Kidney epithelial cell (primary cell): ENCODE measurements around the gene HSPBAP1. TPM values are rescaled to one million over a fixed set of nuclear protein-coding genes. Genes with fewer than 3 reads are reported as not detected.
"Not testable (repeated sequence)": the region's sequence is repeated elsewhere in the genome, so short reads cannot be mapped to it uniquely, and the experiment has no call there.

Source experiments
- DNase-seq: peaks from one replicate; pipeline ENCODE4 v3.0.0-alpha.2; 2010; ENCODE audit warnings: low read depth
- H3K27me3 ChIP-seq: 2 replicates; pipeline ENCODE4 v1.6.0; 2011; ENCODE audit warnings: low read length; ENCODE audit not compliant: control insufficient read depth, insufficient read depth
- H3K36me3 ChIP-seq: 2 replicates; pipeline ENCODE4 v1.5.1; 2011; ENCODE audit warnings: low read length; ENCODE audit not compliant: control insufficient read depth, insufficient read depth
- H3K4me3 ChIP-seq: 2 replicates; pipeline ENCODE4 v1.5.1; 2011; ENCODE audit warnings: low read depth, mild to moderate bottlenecking, control low read depth, low read length
- total RNA-seq: library from RNA; depleted of rRNA; stranded (reverse); fragments of >200 nt; gene quantifications from 2 replicates; pipeline ENCODE4 v1.2.3, GENCODE V29; 2015
- TF ChIP-seq, protein P1 (sequence below): IDR thresholded peaks from 2 replicates; pipeline ENCODE4 v1.5.1; 2011; ENCODE audit warnings: mild to moderate bottlenecking, moderate library complexity, low read length, control low read depth, inconsistent platforms; ENCODE audit not compliant: insufficient read depth, poor library complexity, severe bottlenecking

HSPBAP1 gene
- total RNA-seq, 1 donor from 2014 or later: 10.7 TPM

DNA sequence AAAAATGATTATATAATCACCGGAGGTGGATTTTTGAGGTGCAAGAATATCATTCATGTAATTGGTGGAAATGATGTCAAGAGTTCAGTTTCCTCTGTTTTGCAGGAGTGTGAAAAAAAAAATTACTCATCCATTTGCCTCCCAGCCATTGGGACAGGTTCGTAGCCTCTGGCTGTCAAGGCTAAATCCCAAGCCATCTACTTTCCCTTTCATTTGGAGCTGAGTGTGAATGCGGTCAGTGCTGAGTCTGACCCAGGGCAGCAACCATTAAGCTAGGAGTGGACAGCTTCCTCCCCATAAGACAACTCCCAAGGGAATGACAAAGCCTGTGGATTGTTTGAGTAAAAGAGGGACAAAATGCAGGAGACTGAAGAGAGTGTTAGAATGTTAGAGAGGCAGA, 79.4 kb downstream of the HSPBAP1 start:
- Histone ChIP-seq H3K27me3 (no peaks in the 10 kb centered on the region), H3K36me3 (no peaks in the 10 kb centered on the region), H3K4me3 (no peak overlapping the region)
- DNase-seq: no peak
- TF ChIP-seq, protein P1, sequence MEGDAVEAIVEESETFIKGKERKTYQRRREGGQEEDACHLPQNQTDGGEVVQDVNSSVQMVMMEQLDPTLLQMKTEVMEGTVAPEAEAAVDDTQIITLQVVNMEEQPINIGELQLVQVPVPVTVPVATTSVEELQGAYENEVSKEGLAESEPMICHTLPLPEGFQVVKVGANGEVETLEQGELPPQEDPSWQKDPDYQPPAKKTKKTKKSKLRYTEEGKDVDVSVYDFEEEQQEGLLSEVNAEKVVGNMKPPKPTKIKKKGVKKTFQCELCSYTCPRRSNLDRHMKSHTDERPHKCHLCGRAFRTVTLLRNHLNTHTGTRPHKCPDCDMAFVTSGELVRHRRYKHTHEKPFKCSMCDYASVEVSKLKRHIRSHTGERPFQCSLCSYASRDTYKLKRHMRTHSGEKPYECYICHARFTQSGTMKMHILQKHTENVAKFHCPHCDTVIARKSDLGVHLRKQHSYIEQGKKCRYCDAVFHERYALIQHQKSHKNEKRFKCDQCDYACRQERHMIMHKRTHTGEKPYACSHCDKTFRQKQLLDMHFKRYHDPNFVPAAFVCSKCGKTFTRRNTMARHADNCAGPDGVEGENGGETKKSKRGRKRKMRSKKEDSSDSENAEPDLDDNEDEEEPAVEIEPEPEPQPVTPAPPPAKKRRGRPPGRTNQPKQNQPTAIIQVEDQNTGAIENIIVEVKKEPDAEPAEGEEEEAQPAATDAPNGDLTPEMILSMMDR: no peak

DNA sequence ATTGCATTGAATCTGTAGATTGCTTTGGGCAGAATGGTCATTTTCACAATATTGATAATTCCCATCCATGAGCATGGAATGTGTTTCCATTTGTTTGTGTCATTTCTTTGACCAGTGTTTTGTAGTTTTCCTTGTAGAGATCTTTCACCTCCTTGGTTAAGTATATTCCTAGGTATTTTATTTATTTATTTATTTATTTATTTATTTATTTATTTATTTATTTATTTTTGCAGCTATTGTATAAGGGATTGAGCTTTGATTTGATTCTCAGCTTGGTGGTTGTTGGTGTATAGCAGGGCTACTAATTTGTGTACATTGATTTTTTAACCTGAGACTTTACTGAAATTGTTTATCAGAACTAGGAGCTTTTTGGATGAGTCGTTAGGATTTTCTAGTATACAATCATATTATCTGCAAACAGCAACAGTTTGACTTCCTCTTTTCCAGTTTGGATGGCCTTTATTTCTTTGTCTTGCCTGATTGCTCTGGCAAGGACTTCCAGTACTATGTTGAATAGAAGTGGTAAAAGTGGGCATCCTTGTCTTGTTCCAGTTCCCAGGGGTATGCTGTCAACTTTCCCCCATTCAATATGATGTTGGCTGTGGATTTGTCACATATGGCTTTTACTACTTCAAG, 82.9 kb downstream of the HSPBAP1 start:
- H3K27me3 ChIP-seq, H3K4me3 ChIP-seq, H3K36me3 ChIP-seq, DNase-seq: not testable (repeated sequence)

DNA sequence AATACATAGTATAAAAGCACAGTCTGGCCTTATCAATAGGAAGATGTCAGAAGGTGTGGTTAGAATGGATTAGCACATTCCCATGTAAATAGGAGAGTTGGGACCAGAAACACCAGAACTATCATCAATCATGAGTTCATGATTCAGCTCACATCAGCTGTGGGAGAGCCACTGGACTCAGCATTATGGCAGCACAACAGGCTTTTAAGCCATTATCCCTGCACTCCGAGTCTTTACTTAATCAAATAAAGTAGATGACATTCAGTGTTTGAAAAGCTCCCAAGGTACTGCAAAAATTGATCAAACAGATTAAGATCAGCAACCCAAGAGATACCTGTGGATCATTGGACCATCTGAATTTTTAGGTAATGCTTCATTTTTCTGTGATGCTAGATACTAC, 88.3 kb downstream of the HSPBAP1 start:
- DNase-seq: no peak
- H3K36me3 ChIP-seq: peaks cover 2% of the 10 kb centered on the region
- H3K4me3 ChIP-seq: no peak overlapping the region
- H3K27me3 ChIP-seq: no peaks in the 10 kb centered on the region
- TF ChIP-seq, protein P1: no peak

DNA sequence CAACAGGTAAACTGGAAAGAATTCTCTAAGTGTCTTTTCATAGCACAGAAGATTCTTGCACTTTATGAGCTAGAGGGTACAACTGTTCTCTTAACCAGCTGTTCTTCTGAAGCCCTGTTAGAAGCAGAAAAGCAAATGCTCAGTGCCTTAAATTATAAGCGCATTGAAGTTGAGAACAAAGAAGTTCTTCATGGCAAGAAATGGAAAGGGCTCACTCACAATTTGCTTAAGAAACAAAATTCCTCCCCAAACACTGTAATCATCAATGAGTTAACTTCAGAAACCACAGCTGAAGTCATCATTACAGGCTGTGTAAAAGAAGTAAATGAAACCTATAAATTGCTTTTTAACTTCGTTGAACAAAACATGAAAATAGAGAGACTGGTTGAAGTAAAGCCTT, 93.4 kb downstream of the HSPBAP1 start:
- Histone ChIP-seq H3K4me3 (no peak overlapping the region), H3K27me3 (no peaks in the 10 kb centered on the region), H3K36me3 (peaks cover 3% of the 10 kb centered on the region)
- no peak for DNase-seq
- TF ChIP-seq, protein P1: no peak

DNA sequence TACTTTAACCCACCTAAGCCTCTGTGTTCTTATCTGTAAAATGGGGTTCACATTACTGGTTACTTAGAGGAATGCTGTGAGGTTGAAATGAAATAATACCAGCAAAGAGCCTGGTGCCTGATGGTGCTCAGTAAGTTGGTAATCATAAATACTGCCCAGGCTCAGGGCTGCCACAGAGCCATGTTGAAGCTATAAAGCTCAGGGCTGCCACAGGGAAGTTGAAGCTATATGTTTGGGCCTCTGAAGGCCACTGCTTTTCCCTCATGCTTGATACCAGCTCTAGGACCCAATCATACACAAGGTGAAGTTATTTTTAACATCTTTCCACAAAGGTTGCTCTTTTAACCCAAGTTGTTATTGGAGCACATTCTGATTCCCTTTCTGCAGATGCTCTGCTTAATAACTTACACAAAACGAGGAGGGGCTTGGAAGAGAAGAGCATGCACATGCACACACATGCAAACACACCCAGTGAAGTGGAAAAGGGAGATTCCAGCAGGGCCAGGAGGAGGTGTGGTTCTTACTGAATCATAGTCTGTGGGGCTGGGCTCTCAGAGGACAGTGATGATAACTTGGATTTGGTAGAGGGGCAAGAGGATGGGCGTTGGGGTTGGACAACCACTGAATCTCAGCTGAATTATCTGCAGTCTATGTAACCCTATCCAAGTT, 95.5 kb downstream of the HSPBAP1 start:
- TF ChIP-seq, protein P1: no peak
- peak; percentile 50 for DNase-seq
- Histone ChIP-seq H3K36me3 (peaks cover 3% of the 10 kb centered on the region), H3K4me3 (no peak overlapping the region), H3K27me3 (no peaks in the 10 kb centered on the region)

DNA sequence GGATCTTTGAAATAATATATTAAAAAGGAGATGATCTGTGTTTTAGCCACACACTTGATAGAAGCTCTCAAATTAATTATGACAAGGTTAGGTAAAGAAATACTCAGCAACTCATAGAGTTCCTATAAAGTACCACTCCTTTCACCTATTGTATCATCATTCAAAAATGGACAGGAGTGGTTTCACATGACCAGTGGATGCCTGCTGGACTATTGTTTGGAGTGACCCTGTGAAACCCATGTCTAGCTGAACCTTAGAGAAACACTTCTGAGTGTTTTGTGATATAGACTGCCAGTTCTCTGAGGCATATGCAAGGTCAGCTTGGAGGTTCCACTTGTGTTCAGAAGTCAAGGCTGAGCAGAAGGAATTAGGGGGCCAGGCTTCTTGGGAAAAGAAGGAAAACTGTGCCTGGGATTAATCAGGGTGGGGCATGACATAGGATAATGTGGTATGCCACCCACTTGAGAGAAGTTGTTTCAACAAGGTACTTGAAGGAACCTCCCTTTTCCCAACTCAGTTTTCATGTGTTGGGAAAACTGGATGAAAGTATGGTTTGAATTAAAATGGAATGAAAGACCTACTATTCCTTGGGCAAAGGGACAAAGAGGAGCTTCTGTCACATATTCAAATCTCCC, 97.6 kb downstream of the HSPBAP1 start:
- Histone ChIP-seq H3K27me3 (no peaks in the 10 kb centered on the region), H3K36me3 (peaks cover 3% of the 10 kb centered on the region), H3K4me3 (no peak overlapping the region)
- no peak for DNase-seq
- TF ChIP-seq, protein P1: no peak
